Smooth muscle cell (in vitro differentiated cells): Measurements from ENCODE around the gene BSX. TPM values are rescaled to one million over a fixed set of nuclear protein-coding genes. Genes with fewer than 3 reads are reported as not detected.

ENCODE experiments used
- DNase-seq: peaks from one replicate; lab custom pipeline; 2025; ENCODE audit not compliant: unreplicated experiment; lab: John Stamatoyannopoulos, UW
- H2AFZ ChIP-seq: fragments of 200-600 bp; sonication (generic); 2 replicates; pipeline ENCODE4 v1.6.0; 2016; ENCODE audit warnings: antibody characterized with exemption, low read depth, mild to moderate bottlenecking
- H3F3A ChIP-seq: fragments of 200-600 bp; sonication (generic); 2 replicates; pipeline ENCODE4 v1.6.0; 2017; ENCODE audit warnings: antibody characterized with exemption, low read depth
- H3K27ac ChIP-seq: fragments of 200-600 bp; sonication (generic); 2 replicates; pipeline ENCODE4 v1.5.1; 2016; ENCODE audit warnings: low read depth, mild to moderate bottlenecking
- H3K27me3 ChIP-seq: fragments of 200-600 bp; sonication (generic); 2 replicates; pipeline ENCODE4 v1.6.1; 2016; ENCODE audit warnings: low read depth, mild to moderate bottlenecking
- H3K36me3 ChIP-seq: fragments of 200-600 bp; sonication (generic); 2 replicates; pipeline ENCODE4 v1.5.1; 2016; ENCODE audit warnings: low read depth
- H3K4me1 ChIP-seq: fragments of 200-600 bp; sonication (generic); 2 replicates; pipeline ENCODE4 v1.5.1; 2016; ENCODE audit warnings: low read depth
- H3K4me2 ChIP-seq: fragments of 200-600 bp; sonication (generic); 2 replicates; pipeline ENCODE4 v1.6.0; 2016; ENCODE audit warnings: mild to moderate bottlenecking
- H3K4me3 ChIP-seq: fragments of 200-600 bp; sonication (generic); 2 replicates; pipeline ENCODE4 v1.5.1; 2016; ENCODE audit warnings: mild to moderate bottlenecking
- H3K79me2 ChIP-seq: fragments of 200-600 bp; sonication (generic); 2 replicates; pipeline ENCODE4 v1.6.0; 2016; ENCODE audit warnings: low read depth, mild to moderate bottlenecking
- H3K9ac ChIP-seq: fragments of 200-600 bp; sonication (generic); 2 replicates; pipeline ENCODE4 v1.6.0; 2016; ENCODE audit warnings: low read depth
- H3K9me3 ChIP-seq: fragments of 200-600 bp; sonication (generic); replicated peaks from 2 replicates; pipeline ENCODE4 v1.5.1; 2016; ENCODE audit warnings: low read depth
- H4K20me1 ChIP-seq: fragments of 200-600 bp; sonication (generic); 2 replicates; pipeline ENCODE4 v1.6.0; 2016; ENCODE audit warnings: low read depth
- CTCF ChIP-seq: fragments of 200-600 bp; sonication (generic); IDR thresholded peaks from 2 replicates; pipeline ENCODE4 v1.5.1; 2017; ENCODE audit warnings: borderline replicate concordance, mild to moderate bottlenecking, antibody characterized with exemption; ENCODE audit not compliant: insufficient read depth, poor library complexity, severe bottlenecking
- WGBS: methylation state at CpG from one replicate; pipeline ENCODE4 v1.1.7; 2016; ENCODE audit warnings: low lambda C conversion rate; 5-methylcytosine and 5-hydroxymethylcytosine counted together
- polyA plus RNA-seq: library from polyadenylated mRNA; unstranded; fragments of >200 nt; fragmentation: Nextera tagmentation; extraction: Ambion mirVana; gene quantifications from 2 replicates; pipeline ENCODE4 v1.2.1, GENCODE V29; 2016
- total RNA-seq: library from RNA; depleted of rRNA; stranded (reverse); fragments of >200 nt; gene quantifications from 2 replicates; pipeline ENCODE4 v1.2.3, GENCODE V29; 2014

BSX gene
- total and polyA plus RNA-seq, 2 experiments from 2014 or later: not detected

- Histone ChIP-seq H3K27me3 (peaks cover 31% of the 10 kb centered on the region), H3K4me3 (no peak overlapping the region), H3K27ac (no peak overlapping the region), H3K9me3 (no peaks in the 10 kb centered on the region), H3K4me2 (no peak overlapping the region), H2AFZ (no peak overlapping the region), H3K79me2 (no peaks in the 10 kb centered on the region), H3K9ac (no peak overlapping the region), H3K4me1 (no peaks in the 10 kb centered on the region), H3F3A (no peaks in the 10 kb centered on the region), H4K20me1 (no peaks in the 10 kb centered on the region), H3K36me3 (no peaks in the 10 kb centered on the region)
- TF ChIP-seq CTCF: no peak
- DNase-seq: no peak
- WGBS: 53% methylated on average over 14 of the region's 14 CpGs
Observed at GRCh38 chr11:122998727-122999366, 17.2 kb upstream of the BSX start.

- WGBS: 71% methylated on average over 3 of the region's 3 CpGs
- Histone ChIP-seq H3K79me2 (no peaks in the 10 kb centered on the region), H2AFZ (no peak overlapping the region), H3K4me1 (no peaks in the 10 kb centered on the region), H3F3A (no peaks in the 10 kb centered on the region), H3K9me3 (no peaks in the 10 kb centered on the region), H3K4me2 (no peak overlapping the region), H4K20me1 (no peaks in the 10 kb centered on the region), H3K27ac (no peak overlapping the region), H3K36me3 (no peaks in the 10 kb centered on the region), H3K9ac (no peak overlapping the region), H3K27me3 (peaks cover 42% of the 10 kb centered on the region), H3K4me3 (no peak overlapping the region)
- DNase-seq: no peak
- no peak for TF ChIP-seq CTCF
Observed at GRCh38 chr11:122995526-122995925, 13.9 kb upstream of the BSX start.

- WGBS: 2% methylated on average over 55 of the region's 59 CpGs
- Histone ChIP-seq H3K4me2 (peak overlapping the region; percentile 99), H2AFZ (peak overlapping the region; percentile 98), H3K36me3 (no peaks in the 10 kb centered on the region), H3K27ac (no peak overlapping the region), H3K79me2 (no peaks in the 10 kb centered on the region), H3K27me3 (peaks cover 94% of the 10 kb centered on the region), H3K4me1 (no peaks in the 10 kb centered on the region), H3K9me3 (no peaks in the 10 kb centered on the region), H3K4me3 (peak overlapping the region; percentile 86), H3K9ac (no peak overlapping the region), H4K20me1 (no peaks in the 10 kb centered on the region), H3F3A (no peaks in the 10 kb centered on the region)
- DNase-seq: no peak
- no peak for TF ChIP-seq CTCF
Observed at GRCh38 chr11:122984186-122985011, 2.8 kb upstream of the BSX start.
